NOMO-1 treated with DMSO at 0.1 percent for 48 hours (cell line): ENCODE results near the gene SLC28A3.

Experiments
- DNase-seq: peaks from one replicate; lab custom pipeline; 2025; ENCODE audit not compliant: unreplicated experiment; lab: John Stamatoyannopoulos, UW

SLC28A3 gene

DNA sequence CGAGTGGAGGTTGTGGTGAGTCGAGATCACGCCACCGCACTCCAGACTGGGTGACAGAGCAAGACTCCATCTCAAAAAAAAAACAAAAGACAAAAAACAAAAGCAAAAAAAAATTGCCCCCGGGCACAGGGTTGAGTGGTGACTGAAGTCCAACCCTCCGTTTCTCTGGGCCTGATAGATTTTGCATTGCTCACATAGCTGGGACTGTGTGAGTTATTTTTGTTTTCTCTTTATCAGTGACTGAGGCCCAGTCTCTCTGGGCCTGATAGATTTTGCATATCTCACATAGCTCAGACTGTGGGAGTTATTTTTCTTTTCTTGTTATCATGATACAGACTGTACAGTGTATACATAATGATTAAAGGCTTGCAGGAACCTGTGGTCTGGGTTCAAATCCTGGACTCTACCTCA lies 2.6 kb upstream of the SLC28A3 start:
- DNase-seq, result no peak

GRCh38 chr9:84339962-84340361 lies 596 bp downstream of the SLC28A3 start:
- DNase-seq, result no peak

- no peak for DNase-seq
These were observed 1.1 kb downstream of the SLC28A3 start for GRCh38 chr9:84339503-84339902.

- DNase-seq, result no peak
These were observed 1.8 kb downstream of the SLC28A3 start for GRCh38 chr9:84338792-84339191.

DNA sequence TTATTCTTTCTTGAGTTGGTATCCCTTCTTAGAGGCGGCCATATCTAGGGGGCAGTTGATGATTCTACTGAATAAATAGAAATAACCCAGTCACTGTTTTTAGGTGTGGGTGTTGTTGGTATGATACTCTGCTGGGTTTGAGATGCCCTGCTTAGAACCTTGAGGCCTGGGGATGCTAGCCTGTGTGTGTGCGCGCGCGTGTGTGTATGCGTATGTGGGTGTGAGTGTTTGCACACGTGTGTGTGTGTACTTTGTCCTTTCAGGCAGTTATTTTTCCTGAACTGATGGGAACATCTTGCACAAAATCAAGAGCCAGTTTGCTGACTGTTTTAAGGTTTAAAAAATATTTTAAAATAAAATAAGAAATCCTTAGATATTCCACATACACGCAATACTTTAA lies 3.3 kb downstream of the SLC28A3 start:
- DNase-seq, result no peak

GRCh38 chr9:84331119-84331809 lies 9.3 kb downstream of the SLC28A3 start:
- no peak for DNase-seq

- DNase-seq, result no peak
These were observed 10.3 kb downstream of the SLC28A3 start for GRCh38 chr9:84330246-84330645.

DNA sequence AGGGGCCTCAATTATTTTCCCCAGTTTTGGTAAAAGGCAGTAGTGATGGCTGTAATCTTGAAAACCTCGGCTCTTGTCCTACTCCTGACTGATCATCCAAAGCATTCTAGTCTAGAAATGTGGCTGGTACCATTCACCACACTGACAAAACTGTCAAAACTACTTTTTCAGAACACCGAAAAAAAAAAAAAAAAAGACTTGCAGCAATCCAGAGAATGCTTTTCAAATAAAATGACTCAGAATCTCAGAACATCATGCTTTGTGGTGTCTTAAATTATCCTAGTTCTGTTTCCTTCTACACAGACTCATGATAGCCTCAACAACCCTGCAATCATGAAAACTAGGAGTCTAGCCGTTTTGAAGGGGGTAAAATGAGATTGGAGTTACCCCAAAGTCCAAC lies 13.4 kb downstream of the SLC28A3 start:
- DNase-seq, result no peak

DNA sequence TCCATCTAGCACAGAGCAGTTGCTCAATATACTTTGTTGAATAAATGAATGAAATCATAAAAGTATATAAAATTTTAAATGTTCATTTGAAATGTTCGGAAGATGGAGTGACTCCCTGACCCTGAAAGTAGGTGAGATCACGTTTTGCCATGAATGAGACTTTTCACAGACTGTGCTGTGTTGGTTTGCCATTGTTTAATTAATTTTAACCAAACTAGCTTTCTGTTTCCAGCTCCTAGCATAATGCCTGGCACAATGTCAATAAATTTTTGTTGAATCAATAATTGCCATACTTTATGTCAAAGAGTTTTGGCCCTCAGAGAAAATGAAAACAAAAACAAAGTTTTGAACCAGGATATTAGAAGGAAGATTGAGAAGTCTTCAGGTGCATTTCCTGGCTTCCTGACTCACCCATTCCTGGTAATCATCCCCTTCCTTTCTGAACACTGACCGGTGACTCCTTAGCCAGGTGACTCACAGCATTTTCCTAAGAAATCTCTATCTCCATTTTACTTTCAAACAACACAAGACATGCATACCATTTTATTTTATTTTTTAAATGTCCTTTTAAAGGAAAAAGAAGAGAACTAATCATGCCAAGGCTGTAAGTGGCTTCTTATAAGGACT lies 15.1 kb downstream of the SLC28A3 start:
- no peak for DNase-seq

DNA sequence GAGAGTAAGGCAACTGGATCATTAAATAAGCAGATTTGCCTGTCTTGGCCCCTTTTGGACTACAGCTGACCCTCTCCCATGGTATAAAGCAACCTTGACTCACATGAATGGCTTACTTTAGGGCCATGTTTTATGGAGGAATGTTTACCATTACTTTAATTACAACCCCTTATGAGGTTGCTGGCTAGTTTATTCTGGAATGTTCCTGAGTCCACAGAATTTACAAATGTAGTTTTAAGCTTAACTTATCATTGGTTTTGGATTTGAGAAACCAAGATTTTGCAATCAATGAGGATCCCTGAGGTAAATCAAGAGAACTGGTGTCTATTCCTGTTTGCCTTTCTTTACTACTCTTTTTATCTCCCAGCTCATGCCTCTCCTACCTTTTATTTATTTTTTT lies 15.7 kb downstream of the SLC28A3 start:
- DNase-seq, result no peak

GRCh38 chr9:84323858-84324257 lies 16.7 kb downstream of the SLC28A3 start:
- DNase-seq, result peak; percentile 54

DNA sequence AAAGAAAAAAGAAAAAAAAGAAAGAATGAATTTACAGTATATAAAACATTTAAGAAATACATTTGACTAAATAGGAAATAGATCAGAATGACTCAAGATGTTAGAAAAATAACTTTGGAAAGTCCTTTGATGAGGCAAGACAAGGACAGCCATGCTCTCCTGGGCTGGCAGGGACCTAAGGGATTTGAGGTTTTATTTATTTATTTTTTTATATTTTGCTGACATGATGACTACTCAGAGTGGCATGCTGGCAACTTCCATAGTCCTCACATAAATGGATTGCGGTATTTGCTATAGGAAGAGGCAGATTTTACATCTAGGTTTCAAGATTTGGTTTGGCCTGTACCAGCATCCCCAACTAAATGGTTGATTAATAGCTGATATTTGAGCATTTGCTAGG lies 17.7 kb downstream of the SLC28A3 start:
- DNase-seq, result no peak

DNA sequence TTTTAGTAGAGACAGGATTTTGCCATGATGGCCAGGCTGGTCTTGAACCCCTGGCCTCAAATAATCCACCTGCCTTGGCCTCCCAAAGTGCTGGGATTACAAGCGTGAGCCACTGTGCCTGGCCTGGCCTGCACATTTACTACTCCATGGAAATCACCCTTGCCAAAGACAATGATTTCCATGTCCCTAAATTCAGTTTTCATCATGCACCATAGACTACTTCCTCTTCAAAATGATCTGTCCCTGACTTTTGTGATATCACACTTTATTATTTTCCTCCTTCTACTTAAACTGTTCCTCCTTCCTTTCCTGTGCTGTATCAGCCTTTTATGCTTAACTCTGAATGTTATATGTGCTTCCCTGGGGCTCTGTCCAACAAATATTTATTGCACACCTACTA lies 20.3 kb downstream of the SLC28A3 start:
- DNase-seq, result no peak

DNA sequence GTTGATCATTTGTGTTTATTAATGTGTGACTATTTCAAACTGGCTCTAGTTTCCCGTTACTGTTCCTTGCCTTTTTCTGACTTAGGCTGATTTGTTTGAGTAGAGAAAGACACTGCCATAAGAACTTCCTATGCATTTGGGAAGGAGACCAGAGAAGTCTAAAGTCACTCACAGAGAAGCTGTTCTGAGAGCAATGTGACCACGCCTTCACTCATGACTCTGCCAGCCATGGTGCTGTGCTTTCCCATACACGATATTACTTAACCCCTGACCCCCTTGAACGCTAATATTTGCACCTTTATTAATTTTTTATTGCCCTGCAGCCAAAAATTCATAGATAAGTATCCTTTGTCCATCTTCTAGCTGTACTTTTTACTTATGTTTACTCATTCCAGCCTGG lies 20.9 kb downstream of the SLC28A3 start:
- DNase-seq, result no peak

DNA sequence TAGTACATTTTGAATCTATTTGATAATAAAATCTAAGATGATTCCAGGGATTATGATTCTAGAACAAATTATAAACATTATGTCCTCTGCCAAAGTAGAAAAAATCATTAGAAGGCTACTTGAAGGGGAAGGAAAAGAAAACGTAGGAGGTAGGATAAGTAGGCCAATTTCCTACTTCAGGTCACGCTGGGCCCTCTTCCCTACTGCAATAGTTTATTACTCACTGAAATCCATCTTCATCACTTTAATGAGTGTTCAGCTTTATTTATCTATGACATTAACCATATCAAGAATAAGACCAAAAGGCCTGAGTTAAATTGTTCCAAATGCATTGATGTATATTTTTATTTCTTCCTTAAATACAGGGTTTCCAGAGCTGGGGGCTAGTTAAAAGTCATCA lies 21.6 kb downstream of the SLC28A3 start:
- DNase-seq, result no peak

GRCh38 chr9:84317563-84317962 lies 23.0 kb downstream of the SLC28A3 start:
- no peak for DNase-seq

- DNase-seq, result peak; percentile 21
These were observed 25.2 kb downstream of the SLC28A3 start for GRCh38 chr9:84315278-84315877.

DNA sequence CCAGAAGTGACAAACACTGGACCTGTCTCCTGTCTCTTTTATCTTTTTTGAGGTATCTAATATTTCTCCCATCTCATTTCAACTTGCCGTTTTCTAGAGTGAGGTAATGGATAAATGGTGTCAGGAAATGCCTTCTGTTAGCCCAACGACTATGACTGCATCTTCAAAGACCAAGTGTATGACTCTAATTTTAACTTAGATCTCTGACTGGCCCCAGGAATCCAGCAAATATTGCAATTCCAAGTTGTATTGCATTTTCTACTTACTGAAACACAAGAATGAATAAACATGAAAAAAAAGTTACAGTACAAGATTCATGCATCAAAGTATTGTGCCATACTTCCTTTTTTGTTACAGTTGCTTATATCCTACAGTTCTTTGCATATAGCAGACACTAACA lies 26.3 kb downstream of the SLC28A3 start:
- DNase-seq, result no peak

GRCh38 chr9:84310883-84311282 lies 29.7 kb downstream of the SLC28A3 start:
- DNase-seq, result no peak

GRCh38 chr9:84305497-84306131 lies 34.9 kb downstream of the SLC28A3 start:
- DNase-seq, result no peak

- DNase-seq, result no peak
These were observed 36.4 kb downstream of the SLC28A3 start for GRCh38 chr9:84304166-84304565.

GRCh38 chr9:84303061-84303460 lies 37.5 kb downstream of the SLC28A3 start:
- DNase-seq, result no peak
